Subcutaneous abdominal adipose tissue (tissue), 5 donors: ENCODE results near the gene RALGPS1.

Experiments
- H3K27ac ChIP-seq: one replicate; pipeline ENCODE4 v1.7.0; 2013; ENCODE audit warnings: low read depth, mild to moderate bottlenecking, inconsistent platforms, low read length, moderate library complexity
- H3K27me3 ChIP-seq, 5 donors: one replicate each; pipeline ENCODE4 v1.7.0; 2013; ENCODE audit warnings: low read length in 5 of 5, inconsistent platforms in 1 of 5; ENCODE audit not compliant: control insufficient read depth in 5 of 5, insufficient read depth in 4 of 5
- H3K36me3 ChIP-seq, 5 donors: one replicate each; pipeline ENCODE4 v1.7.0; 2013; ENCODE audit warnings: low read length in 5 of 5; ENCODE audit not compliant: control insufficient read depth in 5 of 5, insufficient read depth in 5 of 5
- H3K4me1 ChIP-seq, 5 donors: one replicate each; pipeline ENCODE4 v1.7.0; 2013; ENCODE audit warnings: low read length in 5 of 5, mild to moderate bottlenecking in 3 of 5, moderate library complexity in 1 of 5; ENCODE audit not compliant: control insufficient read depth in 5 of 5, insufficient read depth in 5 of 5
- H3K4me3 ChIP-seq, 5 donors: one replicate each; pipeline ENCODE4 v1.7.0; 2013; ENCODE audit warnings: low read length in 5 of 5, low read depth in 1 of 5
- H3K9ac ChIP-seq, 5 donors: one replicate each; pipeline ENCODE4 v1.7.0; 2013; ENCODE audit warnings: low read length in 5 of 5, mild to moderate bottlenecking in 4 of 5, moderate library complexity in 3 of 5
- H3K9me3 ChIP-seq, 5 donors: one replicate each; pipeline ENCODE4 v1.7.0; 2013; ENCODE audit warnings: low read length in 5 of 5; ENCODE audit not compliant: control insufficient read depth in 5 of 5
- donor health status: healthy.
- donor health status: healthy.
- donor health status: healthy.
- donor health status: healthy.
- donor health status: healthy.

The RALGPS1 gene

DNA sequence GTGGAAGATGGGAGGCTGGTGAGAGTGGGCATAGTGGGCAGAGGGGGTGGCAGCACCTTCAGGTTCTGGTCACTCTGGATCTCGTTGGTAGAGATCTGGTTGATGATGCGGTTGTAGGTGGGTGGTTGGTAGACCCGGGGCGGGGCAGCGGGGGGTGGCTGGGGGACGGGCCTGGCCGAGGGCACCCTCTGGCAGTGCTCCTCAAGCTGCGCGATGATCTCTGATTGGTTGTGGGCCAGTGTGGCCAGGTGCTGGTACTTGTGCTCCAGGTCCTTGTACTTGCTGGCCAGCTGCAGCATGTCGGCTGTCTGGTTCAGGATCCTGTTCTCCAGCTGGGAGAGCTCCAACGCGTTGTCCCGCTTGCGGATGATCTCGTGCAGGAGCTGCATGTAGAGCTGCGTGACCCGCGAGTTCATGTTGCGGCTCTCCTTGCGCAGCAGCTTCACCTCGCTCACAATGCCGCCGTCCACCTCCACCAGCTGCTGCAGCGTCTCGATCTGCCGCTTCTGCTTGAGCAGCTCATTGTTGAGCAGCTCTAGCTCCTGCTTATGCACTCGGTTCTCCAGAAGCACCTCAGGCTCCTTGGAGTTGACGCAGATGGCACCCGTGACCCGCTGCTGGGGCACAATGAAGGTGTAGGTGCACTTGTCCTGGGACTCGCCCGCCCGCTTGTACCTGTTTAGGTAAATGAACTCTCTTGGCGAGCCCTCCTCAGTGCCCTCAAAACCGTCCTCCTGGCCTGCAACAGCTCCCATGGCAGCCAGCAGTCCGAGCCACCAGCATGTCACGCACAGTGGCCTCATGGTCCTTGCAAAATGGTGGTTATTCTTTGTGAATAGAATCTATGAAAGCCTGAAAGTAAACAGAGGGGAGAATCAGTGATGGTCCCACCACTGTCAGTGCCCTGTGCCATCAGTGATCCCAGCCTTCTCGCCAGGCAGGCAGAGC, 193.6 kb downstream of the RALGPS1 start:
- Histone ChIP-seq H3K27me3 (no peaks in the 10 kb centered on the region), H3K9ac (no peak overlapping the region)

DNA sequence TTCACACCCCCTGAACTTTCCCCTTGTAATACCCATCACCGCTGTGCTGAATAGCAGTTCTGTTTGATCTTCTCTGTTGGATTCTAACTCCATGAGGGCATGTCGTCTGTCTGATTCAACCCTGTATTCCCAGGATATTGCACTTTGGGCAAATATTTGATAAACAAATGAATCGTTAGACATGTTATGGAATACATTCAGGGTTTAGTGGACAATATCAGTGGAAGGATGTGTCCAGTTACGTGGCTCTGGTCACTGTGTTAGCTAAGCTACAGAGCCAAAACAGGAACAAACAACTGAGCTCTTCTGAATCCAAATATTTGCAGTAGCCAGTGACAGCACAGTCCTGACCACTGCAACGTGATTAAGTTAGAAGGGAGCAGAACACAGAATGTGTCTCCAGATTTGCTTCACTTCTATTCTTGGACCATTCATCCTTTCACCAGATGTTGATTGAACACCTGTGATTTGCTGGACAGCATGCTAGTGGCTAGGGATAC, 194.7 kb downstream of the RALGPS1 start:
- peaks cover 26 to 96% (median 81%) of the 10 kb centered on the region in 5 donors for H3K4me1 ChIP-seq

More for the DNA sequence above, 193.6 kb downstream of the RALGPS1 start:
- peaks cover 30 to 99% (median 82%) of the 10 kb centered on the region in 5 donors for H3K4me1 ChIP-seq
- no peaks in the 10 kb centered on the region for H3K9me3 ChIP-seq
- peak overlapping the region; percentile 71 for H3K27ac ChIP-seq
- H3K4me3 ChIP-seq = no peak overlapping the region
- H3K36me3 ChIP-seq = peaks cover 3 to 64% (median 58%) of the 10 kb centered on the region in 5 donors

DNA sequence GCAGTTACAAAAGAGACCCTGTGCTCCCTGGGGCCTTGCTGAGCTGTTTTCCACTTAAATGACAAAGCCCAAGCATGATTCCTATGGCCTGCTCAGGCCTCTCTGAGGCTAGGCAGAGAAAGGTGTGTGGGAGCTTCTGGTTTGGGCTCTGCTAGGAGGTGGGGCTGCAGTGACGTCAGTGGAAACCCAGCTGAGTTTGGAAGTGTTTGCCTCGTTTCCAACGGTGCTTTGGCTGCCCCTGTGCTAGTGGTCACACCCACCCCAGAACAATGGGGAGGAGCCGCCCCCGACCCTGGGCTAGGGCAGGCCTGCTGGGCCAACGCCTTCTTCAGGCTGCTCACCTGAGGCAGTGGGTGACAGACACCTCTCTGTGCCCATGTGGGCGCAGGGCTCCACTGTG, 197.5 kb downstream of the RALGPS1 start:
- no peaks in the 10 kb centered on the region for H3K27me3 ChIP-seq
- H3K4me1 ChIP-seq = peaks cover 15 to 95% (median 79%) of the 10 kb centered on the region in 5 donors
- no peak overlapping the region for H3K9ac ChIP-seq

More for the DNA sequence above, 194.7 kb downstream of the RALGPS1 start:
- peaks cover 3 to 56% (median 51%) of the 10 kb centered on the region in 5 donors for H3K36me3 ChIP-seq
- H3K4me3 ChIP-seq = no peak overlapping the region
- H3K27ac ChIP-seq = peak overlapping the region; percentile 71
- H3K9ac ChIP-seq = peak overlapping the region in 1 of 5 donors; percentile 28
- no peaks in the 10 kb centered on the region for H3K9me3 ChIP-seq
- H3K27me3 ChIP-seq = no peaks in the 10 kb centered on the region

DNA sequence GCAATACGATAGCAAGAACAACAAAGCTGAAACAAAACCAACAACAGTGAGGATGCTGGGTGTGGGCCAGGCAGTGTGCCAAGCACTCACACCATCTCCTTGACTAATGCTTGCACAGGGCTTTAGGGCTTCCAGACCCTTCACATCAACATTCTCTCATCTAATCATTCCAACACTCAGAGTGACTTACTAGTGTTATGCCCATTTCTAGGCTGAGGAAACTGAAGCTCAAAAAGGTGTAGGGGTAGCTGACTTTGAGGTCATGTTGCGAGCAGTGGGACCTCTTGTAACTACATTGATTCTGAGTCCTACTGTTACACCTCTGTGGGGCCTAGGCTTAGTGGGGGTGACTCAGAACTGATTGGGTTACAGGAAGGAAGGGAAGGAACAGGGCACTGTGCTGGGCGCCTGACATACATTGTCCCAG, 198.2 kb downstream of the RALGPS1 start:
- peaks cover 13 to 95% (median 79%) of the 10 kb centered on the region in 5 donors for H3K4me1 ChIP-seq

More for the DNA sequence above, 197.5 kb downstream of the RALGPS1 start:
- Histone ChIP-seq H3K27ac (peak overlapping the region; percentile 35), H3K9me3 (no peaks in the 10 kb centered on the region), H3K4me3 (no peak overlapping the region), H3K36me3 (peaks cover 2 to 39% (median 38%) of the 10 kb centered on the region in 5 donors)

DNA sequence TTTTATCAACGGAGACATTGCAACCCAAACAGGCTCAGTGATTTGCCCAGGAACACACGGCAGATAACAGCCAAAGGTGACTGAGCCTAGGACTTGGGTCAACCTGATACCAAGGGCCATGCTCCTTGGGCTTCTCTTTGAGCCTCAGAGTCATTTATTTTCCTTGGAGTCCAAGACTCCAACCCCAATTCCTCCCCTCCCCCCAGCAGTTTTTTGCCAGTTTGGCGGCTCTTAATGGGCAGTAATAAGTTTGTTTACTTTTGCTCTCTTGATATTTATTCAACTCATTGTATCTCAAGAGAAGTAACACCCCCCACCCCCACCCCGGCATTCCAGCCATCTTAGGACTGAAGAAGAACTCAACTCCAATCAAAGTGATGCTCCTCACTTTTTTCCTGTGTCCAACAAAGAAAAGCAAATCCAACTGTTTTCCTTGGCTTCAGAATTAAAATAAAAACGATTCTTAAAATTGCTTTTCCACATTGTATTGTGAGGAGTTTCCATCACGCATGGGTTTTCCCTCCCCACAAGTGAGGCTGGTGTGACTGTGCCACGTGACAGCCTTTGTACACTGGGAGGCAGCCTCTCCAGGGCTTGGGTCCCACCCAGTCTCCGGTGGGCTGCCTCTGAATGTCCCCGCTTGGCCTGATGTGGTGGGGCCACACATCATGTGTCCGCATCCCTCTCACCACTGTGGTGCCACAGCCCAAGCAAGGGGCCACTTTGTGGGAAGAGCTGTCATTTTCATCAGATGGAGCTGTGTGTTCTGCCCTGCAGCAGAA, 198.8 kb downstream of the RALGPS1 start:
- H3K27ac ChIP-seq = peak overlapping the region; percentile 37
- H3K36me3 ChIP-seq = peaks cover 0 to 35% (median 30%) of the 10 kb centered on the region in 5 donors
- peak overlapping the region in 1 of 5 donors; percentile 4 for H3K4me3 ChIP-seq
- no peaks in the 10 kb centered on the region for H3K27me3 ChIP-seq
- no peaks in the 10 kb centered on the region for H3K9me3 ChIP-seq
- H3K4me1 ChIP-seq = peaks cover 10 to 95% (median 81%) of the 10 kb centered on the region in 5 donors
- no peak overlapping the region for H3K9ac ChIP-seq

More for the DNA sequence above, 198.2 kb downstream of the RALGPS1 start:
- Histone ChIP-seq H3K27me3 (no peaks in the 10 kb centered on the region), H3K9ac (no peak overlapping the region), H3K36me3 (peaks cover 0 to 37% (median 35%) of the 10 kb centered on the region in 5 donors), H3K27ac (peak overlapping the region; percentile 37), H3K4me3 (no peak overlapping the region), H3K9me3 (no peaks in the 10 kb centered on the region)

DNA sequence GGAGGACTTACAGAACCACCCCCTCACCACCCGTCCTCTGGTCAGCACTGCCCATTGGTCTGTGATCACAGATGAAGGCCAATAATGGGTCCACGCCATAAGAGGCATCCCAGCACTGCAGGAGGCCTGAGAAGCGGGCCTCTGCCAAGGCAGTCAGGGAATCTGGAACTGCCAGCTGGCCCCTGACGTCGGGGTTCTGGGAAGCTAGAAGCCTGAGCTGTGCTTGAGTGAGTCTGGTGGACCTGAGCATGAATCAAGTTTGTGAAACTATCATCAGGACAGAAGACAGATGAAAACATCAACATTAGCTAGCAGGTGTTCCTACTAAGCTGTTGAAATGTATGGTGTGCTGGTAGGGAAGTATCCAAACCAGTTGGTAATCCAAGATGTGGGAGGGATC, 200.0 kb downstream of the RALGPS1 start:
- Histone ChIP-seq H3K9ac (no peak overlapping the region), H3K27me3 (no peaks in the 10 kb centered on the region), H3K9me3 (no peaks in the 10 kb centered on the region), H3K4me3 (no peak overlapping the region), H3K36me3 (peaks cover 0 to 39% (median 36%) of the 10 kb centered on the region in 5 donors), H3K4me1 (peaks cover 14 to 95% (median 87%) of the 10 kb centered on the region in 5 donors), H3K27ac (peak overlapping the region; percentile 37)

DNA sequence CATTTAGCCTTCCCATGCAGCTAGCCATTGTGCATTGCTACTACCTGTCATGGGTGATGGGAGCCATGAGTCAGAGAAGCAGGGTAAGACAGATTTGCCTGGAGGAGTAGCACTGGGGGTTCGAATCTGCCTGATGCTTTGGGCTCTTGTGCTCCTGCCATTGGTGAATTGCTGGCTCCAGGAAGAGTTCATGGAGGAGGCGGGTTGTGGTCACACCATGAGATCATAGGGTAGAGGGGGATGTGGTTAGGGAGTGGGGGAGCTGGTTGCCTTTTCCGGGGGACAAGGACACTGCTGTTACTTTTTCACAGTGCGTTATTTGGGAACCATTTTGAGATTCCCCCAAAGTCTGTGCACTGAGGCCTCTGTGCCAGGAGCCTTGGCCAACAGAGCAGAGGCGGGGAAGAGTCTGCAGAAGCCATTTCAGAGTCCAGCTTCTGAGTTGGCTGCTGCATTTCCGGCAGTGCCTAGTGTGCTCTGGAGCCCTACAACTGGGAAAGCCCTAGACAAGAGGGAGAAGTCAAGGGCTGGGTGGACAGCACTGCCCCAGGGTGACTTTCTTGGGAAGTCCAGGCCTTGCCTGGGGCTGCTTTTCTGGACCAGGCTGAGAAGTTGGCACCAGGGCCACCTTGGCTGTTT, 201.6 kb downstream of the RALGPS1 start:
- Histone ChIP-seq H3K27ac (no peak overlapping the region), H3K4me1 (peaks cover 10 to 94% (median 87%) of the 10 kb centered on the region in 5 donors), H3K9ac (no peak overlapping the region)

DNA sequence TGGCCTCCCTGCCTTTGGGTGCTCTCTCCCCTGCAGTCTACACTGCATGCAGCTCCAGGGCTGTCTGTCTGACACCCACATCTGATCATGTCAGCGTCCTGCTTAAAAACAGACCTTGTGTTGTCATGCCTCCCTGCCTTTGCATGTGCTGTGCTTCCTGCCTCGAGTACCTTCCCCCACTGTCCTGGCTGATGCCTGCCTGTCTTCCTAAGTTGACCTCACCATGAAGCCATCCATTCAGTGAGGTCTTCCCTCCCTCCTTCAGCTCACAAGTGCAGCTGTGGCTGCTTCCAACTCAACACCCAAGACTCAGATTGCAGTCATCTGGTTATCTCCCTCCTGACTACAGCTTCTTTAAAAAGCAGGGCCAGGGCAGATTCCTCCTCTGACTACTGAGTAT, 202.4 kb downstream of the RALGPS1 start:
- H3K36me3 ChIP-seq = peaks cover 0 to 41% (median 40%) of the 10 kb centered on the region in 5 donors
- peak overlapping the region in 4 of 5 donors; percentile 1 to 46 (median 5) for H3K4me3 ChIP-seq
- H3K9me3 ChIP-seq = no peaks in the 10 kb centered on the region
- peak overlapping the region; percentile 52 for H3K27ac ChIP-seq
- no peaks in the 10 kb centered on the region for H3K27me3 ChIP-seq
- peaks cover 10 to 93% (median 87%) of the 10 kb centered on the region in 5 donors for H3K4me1 ChIP-seq
- H3K9ac ChIP-seq = peak overlapping the region in 1 of 5 donors; percentile 23

More for the DNA sequence above, 201.6 kb downstream of the RALGPS1 start:
- Histone ChIP-seq H3K36me3 (peaks cover 0 to 41% (median 40%) of the 10 kb centered on the region in 5 donors), H3K9me3 (no peaks in the 10 kb centered on the region), H3K4me3 (peak overlapping the region in 2 of 5 donors; percentile 7 to 46), H3K27me3 (no peaks in the 10 kb centered on the region)

DNA sequence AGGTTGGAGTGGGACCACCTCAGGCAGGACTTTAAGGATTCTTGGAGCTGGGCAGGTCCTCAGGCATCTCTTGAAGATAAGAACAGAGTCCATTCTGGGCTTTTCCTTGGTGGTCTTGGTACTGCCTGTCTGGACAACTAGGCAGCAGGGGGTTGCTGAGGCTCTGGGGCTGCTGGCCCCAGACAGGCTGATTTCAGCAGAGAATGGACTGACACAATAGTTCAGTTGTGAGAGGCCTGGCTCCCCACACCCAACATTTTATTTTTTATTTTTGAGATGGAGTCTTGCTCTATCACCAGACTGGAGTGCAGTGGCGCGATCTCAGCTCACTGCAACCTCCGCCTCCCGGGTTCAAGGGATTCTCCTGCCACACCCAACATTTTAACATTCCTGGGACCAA, 203.2 kb downstream of the RALGPS1 start:
- no peaks in the 10 kb centered on the region for H3K27me3 ChIP-seq
- no peaks in the 10 kb centered on the region for H3K9me3 ChIP-seq
- peak overlapping the region in 1 of 5 donors; percentile 23 for H3K9ac ChIP-seq
- H3K4me3 ChIP-seq = peak overlapping the region in 2 of 5 donors; percentile 19 to 96
- peaks cover 0 to 40% (median 35%) of the 10 kb centered on the region in 5 donors for H3K36me3 ChIP-seq
- peak overlapping the region; percentile 52 for H3K27ac ChIP-seq
- H3K4me1 ChIP-seq = peaks cover 10 to 92% (median 84%) of the 10 kb centered on the region in 5 donors
